NCI-H1092 (cell line): ENCODE data around the gene RNF44.
"Not testable (repeated sequence)": the region's sequence is repeated elsewhere in the genome, so short reads cannot be mapped to it uniquely, and the experiment has no call there.

ENCODE experiments used
- DNase-seq: peaks from one replicate; lab custom pipeline; 2025; lab: John Stamatoyannopoulos, UW

RNF44 gene

GRCh38 chr5:176550937-176551336 is 13.7 kb upstream of the RNF44 start:
- DNase-seq: not testable (repeated sequence)

GRCh38 chr5:176550275-176550831 is 13.2 kb upstream of the RNF44 start:
- no peak for DNase-seq

GRCh38 chr5:176549871-176550270 is 12.7 kb upstream of the RNF44 start:
- DNase-seq: no peak

- no peak for DNase-seq
Measured at GRCh38 chr5:176548967-176549444, 11.8 kb upstream of the RNF44 start, which contains the start of gene CDHR2. CDHR2 (plus strand) TSS chr5:176549342; CDS start chr5:176565353, 16,011 bp downstream.

GRCh38 chr5:176547802-176548201 is 10.6 kb upstream of the RNF44 start:
- no peak for DNase-seq

- DNase-seq: no peak
Measured at GRCh38 chr5:176545737-176546509, 8.7 kb upstream of the RNF44 start.

- DNase-seq: no peak
Measured at GRCh38 chr5:176545388-176545736, 8.2 kb upstream of the RNF44 start.

- DNase-seq: peak; percentile 23
Measured at GRCh38 chr5:176543428-176544182, 6.4 kb upstream of the RNF44 start.

- DNase-seq: no peak
Measured at GRCh38 chr5:176542596-176543427, 5.6 kb upstream of the RNF44 start.

GRCh38 chr5:176542135-176542595 is 5.0 kb upstream of the RNF44 start:
- DNase-seq: no peak

- DNase-seq: no peak
Measured at GRCh38 chr5:176541338-176542134, 4.3 kb upstream of the RNF44 start.

GRCh38 chr5:176540956-176541337 is 3.7 kb upstream of the RNF44 start:
- DNase-seq: no peak

- DNase-seq: no peak
Measured at GRCh38 chr5:176540476-176540899, 3.3 kb upstream of the RNF44 start.

- no peak for DNase-seq
Measured at GRCh38 chr5:176538989-176539384, 1.8 kb upstream of the RNF44 start.

- no peak for DNase-seq
Measured at GRCh38 chr5:176538230-176538988, 1.2 kb upstream of the RNF44 start.

GRCh38 chr5:176537554-176538229 is 490 bp upstream of the RNF44 start:
- peak; percentile 94 for DNase-seq

- peak; percentile 52 for DNase-seq
Measured at GRCh38 chr5:176536132-176536901, 885 bp downstream of the RNF44 start.

- DNase-seq: no peak
Measured at GRCh38 chr5:176535664-176536131, 1.5 kb downstream of the RNF44 start.
